SK-N-SH (cell line): ENCODE data around the gene GRID2IP. TPM values are rescaled to one million over a fixed set of nuclear protein-coding genes. Genes with fewer than 3 reads are reported as not detected.
"Not testable (repeated sequence)": the region's sequence is repeated elsewhere in the genome, so short reads cannot be mapped to it uniquely, and the experiment has no call there.

ENCODE experiments used
- CTCF ChIA-PET: fragments of 300-600, 350-600 bp; formaldehyde crosslinking; extraction: SDS; loops from one replicate; lab custom pipeline; 2021; lab: Yijun Ruan, JAX
- POLR2A ChIA-PET: fragments of 350-600 bp; sonication (Branson Sonifier 250); formaldehyde crosslinking; extraction: SDS; loops from one replicate; lab custom pipeline; 2020; ENCODE audit warnings: antibody characterized with exemption, inconsistent platforms; lab: Yijun Ruan, JAX
- DNase-seq: peaks from one replicate; pipeline ENCODE4 v3.0.0; 2012
- H2AFZ ChIP-seq: fragments of 200-600 bp; sonication (generic); 2 replicates; pipeline ENCODE4 v1.8.1; 2016; ENCODE audit warnings: antibody characterized with exemption, mild to moderate bottlenecking, low read depth
- H3F3A ChIP-seq: fragments of 200-600 bp; sonication (generic); replicated peaks from 2 replicates; pipeline ENCODE3; 2016; ENCODE audit warnings: antibody characterized with exemption, mild to moderate bottlenecking; ENCODE audit not compliant: insufficient read depth
- H3K27ac ChIP-seq, 2 experiments: fragments of 200-500 bp in 1 of 2; fragments of 200-600 bp in 1 of 2; sonication (Bioruptor generic) in 1 of 2; sonication (generic), shearing (Covaris generic) in 1 of 2; 2 replicates each; pipeline versions ENCODE4 v1.5.1 to v1.6.1; 2014 to 2016; ENCODE audit warnings: low read depth in 2 of 2, inconsistent platforms in 1 of 2, low read length in 1 of 2, mild to moderate bottlenecking in 1 of 2, mixed read lengths in 1 of 2
- H3K27me3 ChIP-seq: fragments of 200-600 bp; sonication (generic), shearing (Covaris generic); 2 replicates; pipeline ENCODE4 v1.6.1; 2016; ENCODE audit warnings: mixed run types; ENCODE audit not compliant: insufficient read depth
- H3K36me3 ChIP-seq, 2 experiments: fragments of 200-500 bp in 1 of 2; fragments of 200-600 bp in 1 of 2; sonication (Bioruptor generic) in 1 of 2; sonication (generic) in 1 of 2; replicated peaks in 1 of 2; 2 replicates each; pipeline versions ENCODE3 to v1.5.1; 2014 to 2016; ENCODE audit warnings: low read length in 1 of 2, mild to moderate bottlenecking in 1 of 2; ENCODE audit not compliant: insufficient read depth in 2 of 2, control insufficient read depth in 1 of 2
- H3K4me1 ChIP-seq, 2 experiments: fragments of 200-500 bp in 1 of 2; fragments of 200-600 bp in 1 of 2; sonication (Bioruptor generic) in 1 of 2; sonication (generic), shearing (Covaris generic) in 1 of 2; 2 replicates each; pipeline versions ENCODE4 v1.5.1 to v1.6.1; 2014 to 2016; ENCODE audit warnings: low read depth in 1 of 2, low read length in 1 of 2, mixed run types in 1 of 2; ENCODE audit not compliant: insufficient read depth in 2 of 2, control insufficient read depth in 1 of 2
- H3K4me2 ChIP-seq: fragments of 200-600 bp; sonication (generic), shearing (Covaris generic); 2 replicates; pipeline ENCODE4 v1.6.1; 2017; ENCODE audit warnings: mixed run types
- H3K4me3 ChIP-seq, 2 experiments: fragments of 200-500 bp in 1 of 2; fragments of 200-600 bp in 1 of 2; sonication (Bioruptor generic) in 1 of 2; sonication (generic), shearing (Covaris generic) in 1 of 2; 2 replicates each; pipeline versions ENCODE4 v1.5.1 to v1.8.1; 2014 to 2016; ENCODE audit warnings: low read depth in 2 of 2, inconsistent platforms in 1 of 2, low read length in 1 of 2, mild to moderate bottlenecking in 1 of 2, mixed read lengths in 1 of 2, moderate library complexity in 1 of 2
- H3K79me2 ChIP-seq: fragments of 200-600 bp; sonication (generic); 2 replicates; pipeline ENCODE4 v1.8.1; 2017; ENCODE audit warnings: mild to moderate bottlenecking; ENCODE audit not compliant: insufficient read depth
- H3K9ac ChIP-seq: fragments of 200-600 bp; sonication (generic); 2 replicates; pipeline ENCODE4 v1.6.1; 2017; ENCODE audit warnings: mixed run types
- H3K9me2 ChIP-seq: fragments of 200-600 bp; sonication (generic); 2 replicates; pipeline ENCODE4 v1.6.1; 2017; ENCODE audit warnings: mixed run types
- H3K9me3 ChIP-seq: fragments of 200-600 bp; sonication (generic); 2 replicates; pipeline ENCODE4 v1.6.1; 2017; ENCODE audit warnings: mixed run types, mild to moderate bottlenecking, moderate library complexity
- H4K20me1 ChIP-seq: fragments of 200-600 bp; sonication (generic); 2 replicates; pipeline ENCODE4 v1.6.1; 2017; ENCODE audit warnings: mild to moderate bottlenecking, mixed run types; ENCODE audit not compliant: insufficient read depth
- CHD2 ChIP-seq: fragments of 150-350 bp; IDR thresholded peaks from 2 replicates; pipeline ENCODE4 v1.6.1; 2018; ENCODE audit warnings: low read length; ENCODE audit not compliant: partially characterized antibody
- EP300 ChIP-seq, 2 experiments: IDR thresholded peaks; 2 replicates each; pipeline versions ENCODE4 v1.4.0 to v1.6.1; 2012; ENCODE audit warnings: borderline replicate concordance in 1 of 2, low read depth in 1 of 2, low read length in 1 of 2
- FOSL2 ChIP-seq: IDR thresholded peaks from 2 replicates; pipeline ENCODE4 v1.4.0; 2012; ENCODE audit warnings: low read depth, mild to moderate bottlenecking, moderate library complexity, borderline replicate concordance
- FOXJ3 ChIP-seq: sonication (generic); formaldehyde crosslinking; IDR thresholded peaks from 2 replicates; pipeline ENCODE4 v1.5.1; 2020; ENCODE audit warnings: mild to moderate bottlenecking, missing genetic modification reagents
- FOXM1 ChIP-seq: IDR thresholded peaks from 2 replicates; pipeline ENCODE4 v1.4.0; 2012; ENCODE audit warnings: low read depth, mild to moderate bottlenecking
- GABPA ChIP-seq: IDR thresholded peaks from 2 replicates; pipeline ENCODE4 v1.4.0; 2012; ENCODE audit warnings: low read depth, mild to moderate bottlenecking
- MAX ChIP-seq: IDR thresholded peaks from 2 replicates; pipeline ENCODE4 v1.4.0; 2012; ENCODE audit warnings: low read depth
- NRF1 ChIP-seq: IDR thresholded peaks from 2 replicates; pipeline ENCODE4 v1.6.1; 2012; ENCODE audit warnings: low read depth, mild to moderate bottlenecking, low read length
- POLR2AphosphoS5 ChIP-seq: IDR thresholded peaks from 2 replicates; pipeline ENCODE4 v1.6.1; 2012; ENCODE audit warnings: low read depth, low read length
- RCOR1 ChIP-seq: fragments of 150-350 bp; IDR thresholded peaks from 2 replicates; pipeline ENCODE4 v1.6.1; 2017; ENCODE audit warnings: antibody characterized with exemption, low read length
- RXRA ChIP-seq: IDR thresholded peaks from 2 replicates; pipeline ENCODE4 v1.4.0; 2012; ENCODE audit warnings: low read depth, mild to moderate bottlenecking, borderline replicate concordance
- SIN3A ChIP-seq: IDR thresholded peaks from 2 replicates; pipeline ENCODE4 v1.6.1; 2012; ENCODE audit warnings: low read depth, mild to moderate bottlenecking, low read length, moderate library complexity, borderline replicate concordance
- SMC3 ChIP-seq: IDR thresholded peaks from 2 replicates; pipeline ENCODE4 v1.6.1; 2012; ENCODE audit warnings: low read depth, low read length, improper control_type of control experiment
- TCF12 ChIP-seq: IDR thresholded peaks from 2 replicates; pipeline ENCODE4 v1.4.0; 2012
- YY1 ChIP-seq: IDR thresholded peaks from 2 replicates; pipeline ENCODE4 v1.4.0; 2012; ENCODE audit warnings: low read depth, mild to moderate bottlenecking
- WGBS: methylation state at CpG from one replicate; pipeline ENCODE4 v1.1.6; 2017; ENCODE audit warnings: low lambda C conversion rate; 5-methylcytosine and 5-hydroxymethylcytosine counted together
- polyA plus RNA-seq, 3 experiments: library from polyadenylated mRNA; depleted of rRNA; stranded (reverse); fragments of >200 nt; gene quantifications; 2 replicates each; pipeline ENCODE4 v1.2.3, GENCODE V29; 2012
- TF ChIP-seq, protein P1 (sequence below): IDR thresholded peaks from 2 replicates; pipeline ENCODE4 v1.6.1; 2012; ENCODE audit warnings: mild to moderate bottlenecking, low read depth, low read length, moderate library complexity
- TF ChIP-seq, protein P2 (sequence below): fragments of 200-600 bp; sonication (generic); IDR thresholded peaks from 2 replicates; pipeline ENCODE4 v1.6.1; 2017; ENCODE audit warnings: antibody characterized with exemption, mild to moderate bottlenecking, moderate library complexity
- TF ChIP-seq, protein P3 (sequence below): IDR thresholded peaks from 2 replicates; pipeline ENCODE4; 2012

The GRID2IP gene
- polyA plus RNA-seq, 1 of the 3 experiments (the other 2 are of a cell fraction): 0.03 TPM

- TF ChIP-seq EP300 (IDR thresholded peaks at IDR 0.05; ENCODE audit: borderline replicate concordance in 1 of 2, low read depth in 1 of 2, low read length in 1 of 2) (peak in 1 of 2 experiments; percentile 20; a peak in 1 of 4 replicates), MAX (peak; percentile 91), TCF12 (no peak), YY1 (peak; percentile 61; the same call in 1 of the 2 replicates), SMC3 (no peak), POLR2AphosphoS5 (peak; percentile 98), NRF1 (no peak), FOSL2 (no peak), SIN3A (peak; percentile 93; the same call in 1 of the 2 replicates), GABPA (peak; percentile 94), RCOR1 (no peak; the same call in 1 of the 2 replicates), FOXJ3 (no peak), CHD2 (peak; percentile 96), RXRA (no peak; the same call in 1 of the 2 replicates), FOXM1 (no peak)
- TF ChIP-seq, protein P1, sequence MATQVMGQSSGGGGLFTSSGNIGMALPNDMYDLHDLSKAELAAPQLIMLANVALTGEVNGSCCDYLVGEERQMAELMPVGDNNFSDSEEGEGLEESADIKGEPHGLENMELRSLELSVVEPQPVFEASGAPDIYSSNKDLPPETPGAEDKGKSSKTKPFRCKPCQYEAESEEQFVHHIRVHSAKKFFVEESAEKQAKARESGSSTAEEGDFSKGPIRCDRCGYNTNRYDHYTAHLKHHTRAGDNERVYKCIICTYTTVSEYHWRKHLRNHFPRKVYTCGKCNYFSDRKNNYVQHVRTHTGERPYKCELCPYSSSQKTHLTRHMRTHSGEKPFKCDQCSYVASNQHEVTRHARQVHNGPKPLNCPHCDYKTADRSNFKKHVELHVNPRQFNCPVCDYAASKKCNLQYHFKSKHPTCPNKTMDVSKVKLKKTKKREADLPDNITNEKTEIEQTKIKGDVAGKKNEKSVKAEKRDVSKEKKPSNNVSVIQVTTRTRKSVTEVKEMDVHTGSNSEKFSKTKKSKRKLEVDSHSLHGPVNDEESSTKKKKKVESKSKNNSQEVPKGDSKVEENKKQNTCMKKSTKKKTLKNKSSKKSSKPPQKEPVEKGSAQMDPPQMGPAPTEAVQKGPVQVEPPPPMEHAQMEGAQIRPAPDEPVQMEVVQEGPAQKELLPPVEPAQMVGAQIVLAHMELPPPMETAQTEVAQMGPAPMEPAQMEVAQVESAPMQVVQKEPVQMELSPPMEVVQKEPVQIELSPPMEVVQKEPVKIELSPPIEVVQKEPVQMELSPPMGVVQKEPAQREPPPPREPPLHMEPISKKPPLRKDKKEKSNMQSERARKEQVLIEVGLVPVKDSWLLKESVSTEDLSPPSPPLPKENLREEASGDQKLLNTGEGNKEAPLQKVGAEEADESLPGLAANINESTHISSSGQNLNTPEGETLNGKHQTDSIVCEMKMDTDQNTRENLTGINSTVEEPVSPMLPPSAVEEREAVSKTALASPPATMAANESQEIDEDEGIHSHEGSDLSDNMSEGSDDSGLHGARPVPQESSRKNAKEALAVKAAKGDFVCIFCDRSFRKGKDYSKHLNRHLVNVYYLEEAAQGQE: peak; percentile 57; the same call in 1 of the 2 replicates
- TF ChIP-seq, protein P2, sequence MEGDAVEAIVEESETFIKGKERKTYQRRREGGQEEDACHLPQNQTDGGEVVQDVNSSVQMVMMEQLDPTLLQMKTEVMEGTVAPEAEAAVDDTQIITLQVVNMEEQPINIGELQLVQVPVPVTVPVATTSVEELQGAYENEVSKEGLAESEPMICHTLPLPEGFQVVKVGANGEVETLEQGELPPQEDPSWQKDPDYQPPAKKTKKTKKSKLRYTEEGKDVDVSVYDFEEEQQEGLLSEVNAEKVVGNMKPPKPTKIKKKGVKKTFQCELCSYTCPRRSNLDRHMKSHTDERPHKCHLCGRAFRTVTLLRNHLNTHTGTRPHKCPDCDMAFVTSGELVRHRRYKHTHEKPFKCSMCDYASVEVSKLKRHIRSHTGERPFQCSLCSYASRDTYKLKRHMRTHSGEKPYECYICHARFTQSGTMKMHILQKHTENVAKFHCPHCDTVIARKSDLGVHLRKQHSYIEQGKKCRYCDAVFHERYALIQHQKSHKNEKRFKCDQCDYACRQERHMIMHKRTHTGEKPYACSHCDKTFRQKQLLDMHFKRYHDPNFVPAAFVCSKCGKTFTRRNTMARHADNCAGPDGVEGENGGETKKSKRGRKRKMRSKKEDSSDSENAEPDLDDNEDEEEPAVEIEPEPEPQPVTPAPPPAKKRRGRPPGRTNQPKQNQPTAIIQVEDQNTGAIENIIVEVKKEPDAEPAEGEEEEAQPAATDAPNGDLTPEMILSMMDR: no peak
- TF ChIP-seq, protein P3, sequence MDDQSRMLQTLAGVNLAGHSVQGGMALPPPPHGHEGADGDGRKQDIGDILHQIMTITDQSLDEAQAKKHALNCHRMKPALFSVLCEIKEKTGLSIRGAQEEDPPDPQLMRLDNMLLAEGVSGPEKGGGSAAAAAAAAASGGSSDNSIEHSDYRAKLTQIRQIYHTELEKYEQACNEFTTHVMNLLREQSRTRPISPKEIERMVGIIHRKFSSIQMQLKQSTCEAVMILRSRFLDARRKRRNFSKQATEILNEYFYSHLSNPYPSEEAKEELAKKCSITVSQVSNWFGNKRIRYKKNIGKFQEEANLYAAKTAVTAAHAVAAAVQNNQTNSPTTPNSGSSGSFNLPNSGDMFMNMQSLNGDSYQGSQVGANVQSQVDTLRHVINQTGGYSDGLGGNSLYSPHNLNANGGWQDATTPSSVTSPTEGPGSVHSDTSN: peak; percentile 52; the same call in 1 of the 2 replicates
These were observed 26.3 kb upstream of the GRID2IP start, which contains the start of gene ZDHHC4 (continued) for GRCh38 chr7:6577369-6578113.

GRCh38 chr7:6576867-6577368, 25.7 kb upstream of the GRID2IP start:
- Histone ChIP-seq H3F3A (peaks cover 27% of the 10 kb centered on the region), H3K4me3 (peak overlapping the region; percentile 62 to 87), H3K4me2 (peak overlapping the region; percentile 76), H3K9ac (peak overlapping the region; percentile 88; the same call in 1 of the 2 replicates), H3K79me2 (peaks cover 13% of the 10 kb centered on the region; the same call in 1 of the 2 replicates), H3K36me3 (peaks cover 14 to 15% of the 10 kb centered on the region in 2 experiments), H3K27ac (peak overlapping the region; percentile 80 to 89; a peak in 2 of 4 replicates), H2AFZ (peak overlapping the region; percentile 90; the same call in 1 of the 2 replicates)
- not testable (repeated sequence) for H4K20me1 ChIP-seq, H3K9me2 ChIP-seq, DNase-seq, H3K4me1 ChIP-seq, H3K9me3 ChIP-seq, H3K27me3 ChIP-seq
- CTCF ChIA-PET: interaction anchor here (1.2 to 9.7 kb wide), 4 partner anchors 9 to 67 kb away, joined by 5 to 85 read pairs (median 46); partner anchors contain the start of gene INTS15
- WGBS: 9% methylated on average over 14 of the region's 14 CpGs
- POLR2A ChIA-PET: interaction anchor here (0.9 to 2.7 kb wide), 2 partner anchors 12 to 61 kb away, joined by 3 to 16 read pairs; partner anchors contain the start of gene INTS15
